ENCODE measurements around the gene RNF126. TPM values are rescaled to one million over a fixed set of nuclear protein-coding genes. Genes with fewer than 3 reads are reported as not detected.

RNF126 gene
- total RNA-seq, 2 donors from 2014 or later, result 23.3 to 45.8 TPM

DNA sequence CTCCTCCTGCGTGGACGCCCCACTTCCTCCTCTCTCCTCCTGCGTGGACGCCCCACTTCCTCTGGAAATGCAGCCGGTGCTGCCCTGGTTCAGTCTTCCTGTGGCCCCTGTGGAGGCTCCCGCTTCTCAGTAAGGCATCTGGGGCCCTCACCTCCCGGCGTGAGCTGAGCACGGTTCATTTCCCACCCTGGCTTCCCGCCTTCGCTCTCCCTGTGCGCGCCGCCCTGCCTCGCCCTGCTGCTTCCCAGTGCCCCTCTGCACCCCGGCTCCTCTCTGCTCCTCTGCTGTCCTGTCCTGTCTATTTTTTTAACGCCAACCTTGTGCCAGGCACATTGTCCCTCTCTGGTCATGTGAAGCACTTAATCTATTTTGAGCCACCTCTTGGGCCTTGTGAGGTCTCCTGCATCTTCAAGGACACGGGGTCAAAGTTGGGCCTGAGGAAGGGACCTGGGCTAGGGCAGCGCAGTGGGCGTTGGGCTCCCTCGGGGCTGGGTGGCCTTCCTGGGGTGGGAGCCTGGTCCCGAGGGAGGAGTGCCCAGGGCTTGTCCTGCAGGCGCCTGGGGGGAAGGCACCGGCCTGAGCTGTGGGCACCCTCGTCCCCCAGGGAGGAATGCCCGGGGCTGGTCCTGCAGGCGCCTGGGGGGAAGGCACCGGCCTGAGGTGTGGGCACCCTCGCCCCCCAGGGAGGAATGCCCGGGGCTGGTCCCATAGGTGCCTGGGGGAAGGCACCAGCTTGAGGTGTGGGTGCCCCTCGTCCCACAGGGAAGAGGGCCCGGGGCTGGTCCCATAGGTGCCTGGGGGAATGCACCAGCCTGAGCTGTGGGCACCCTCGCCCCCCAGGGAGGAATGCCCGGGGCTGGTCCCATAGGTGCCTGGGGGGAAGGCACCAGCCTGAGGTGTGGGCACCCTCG, 60.4 kb downstream of the RNF126 start:
- intact Hi-C loops (cut with DNase I), result no loop called here
- WGBS, 2 donors, result 75 to 79% methylated on average over 29 to 34 of the region's 35 CpGs
- Histone ChIP-seq H3K27ac (no peak overlapping the region), H3K9me3 (no peaks in the 10 kb centered on the region), H3K36me3 (replicated peaks in 1 of 2; ENCODE audit: insufficient read depth in 1 of 2, low read depth in 2 of 2) (no peaks in the 10 kb centered on the region), H3K4me1 (no peaks in the 10 kb centered on the region), H3K4me3 (no peak overlapping the region), H3K27me3 (no peaks in the 10 kb centered on the region)
- TF ChIP-seq, protein P1, sequence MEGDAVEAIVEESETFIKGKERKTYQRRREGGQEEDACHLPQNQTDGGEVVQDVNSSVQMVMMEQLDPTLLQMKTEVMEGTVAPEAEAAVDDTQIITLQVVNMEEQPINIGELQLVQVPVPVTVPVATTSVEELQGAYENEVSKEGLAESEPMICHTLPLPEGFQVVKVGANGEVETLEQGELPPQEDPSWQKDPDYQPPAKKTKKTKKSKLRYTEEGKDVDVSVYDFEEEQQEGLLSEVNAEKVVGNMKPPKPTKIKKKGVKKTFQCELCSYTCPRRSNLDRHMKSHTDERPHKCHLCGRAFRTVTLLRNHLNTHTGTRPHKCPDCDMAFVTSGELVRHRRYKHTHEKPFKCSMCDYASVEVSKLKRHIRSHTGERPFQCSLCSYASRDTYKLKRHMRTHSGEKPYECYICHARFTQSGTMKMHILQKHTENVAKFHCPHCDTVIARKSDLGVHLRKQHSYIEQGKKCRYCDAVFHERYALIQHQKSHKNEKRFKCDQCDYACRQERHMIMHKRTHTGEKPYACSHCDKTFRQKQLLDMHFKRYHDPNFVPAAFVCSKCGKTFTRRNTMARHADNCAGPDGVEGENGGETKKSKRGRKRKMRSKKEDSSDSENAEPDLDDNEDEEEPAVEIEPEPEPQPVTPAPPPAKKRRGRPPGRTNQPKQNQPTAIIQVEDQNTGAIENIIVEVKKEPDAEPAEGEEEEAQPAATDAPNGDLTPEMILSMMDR (IDR thresholded peaks at IDR 0.05), result no peak
- TF ChIP-seq POLR2A (IDR thresholded peaks at IDR 0.05), result no peak
- ATAC-seq (no peak), DNase-seq (no peak)

DNA sequence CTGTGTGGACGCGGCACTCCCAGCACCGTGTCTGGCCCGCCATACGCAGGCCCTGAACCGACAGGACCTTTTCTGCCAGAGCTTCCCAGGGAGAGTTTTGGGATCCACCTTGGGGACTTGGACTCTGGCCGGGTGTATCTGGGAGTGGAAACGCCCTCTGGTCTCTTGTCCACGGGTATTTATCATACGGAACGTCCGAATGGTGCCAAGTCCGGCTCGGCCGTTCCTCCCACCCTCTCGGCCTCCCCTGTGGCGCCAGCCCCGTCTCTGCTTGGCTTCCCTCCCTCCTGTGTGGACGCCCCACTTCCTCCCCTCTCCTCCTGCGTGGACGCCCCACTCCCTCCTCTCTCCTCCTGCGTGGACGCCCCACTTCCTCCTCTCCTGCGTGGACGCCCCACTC, 61.2 kb downstream of the RNF126 start:
- H3K4me1 ChIP-seq, result no peaks in the 10 kb centered on the region
- H3K27me3 ChIP-seq, result no peaks in the 10 kb centered on the region
- no peak for DNase-seq
- intact Hi-C loops (cut with DNase I), result no loop called here
- no peak for ATAC-seq
- H3K4me3 ChIP-seq, result no peak overlapping the region
- TF ChIP-seq, protein P1 (IDR thresholded peaks at IDR 0.05), result no peak
- TF ChIP-seq POLR2A (IDR thresholded peaks at IDR 0.05), result no peak
- H3K9me3 ChIP-seq, result no peaks in the 10 kb centered on the region
- no peak overlapping the region for H3K27ac ChIP-seq
- no peaks in the 10 kb centered on the region for H3K36me3 ChIP-seq (replicated peaks in 1 of 2; ENCODE audit: insufficient read depth in 1 of 2, low read depth in 2 of 2)
- 74 to 77% methylated on average over 24 to 25 of the region's 25 CpGs for WGBS, 2 donors

- 85 to 86% methylated on average over 28 of the region's 28 CpGs for WGBS, 2 donors
- Histone ChIP-seq H3K27me3 (no peaks in the 10 kb centered on the region), H3K27ac (no peak overlapping the region), H3K4me1 (no peaks in the 10 kb centered on the region), H3K4me3 (no peak overlapping the region), H3K36me3 (replicated peaks in 1 of 2; ENCODE audit: insufficient read depth in 1 of 2, low read depth in 2 of 2) (no peaks in the 10 kb centered on the region), H3K9me3 (no peaks in the 10 kb centered on the region)
- intact Hi-C loops (cut with DNase I), result no loop called here
- DNase-seq (no peak), ATAC-seq (no peak)
- TF ChIP-seq, protein P1 (IDR thresholded peaks at IDR 0.05), result no peak
- no peak for TF ChIP-seq POLR2A (IDR thresholded peaks at IDR 0.05)
Measured at GRCh38 chr19:601310-601709, 61.7 kb downstream of the RNF126 start.

Other genes starting within 250 kb of the RNF126 start
- 100 to 1,000 TPM; 119 to 137 TPM for gene SHC2, start 202.2 kb downstream of the RNF126 start, total RNA-seq
- 1 to 10 TPM in 1 of 2 donors, not detected in 1; 3.6 TPM for gene MADCAM1, start 166.7 kb downstream of the RNF126 start, total RNA-seq
- 10 to 100 TPM; 34.5 to 62.0 TPM for gene TPGS1, start 155.7 kb downstream of the RNF126 start, total RNA-seq
- gene CDC34, start 131.5 kb downstream of the RNF126 start, total RNA-seq, result 100 to 1,000 TPM in 1 of 2 donors, 10 to 100 TPM in 1; 77.0 to 101 TPM
- gene GZMM, start 119.2 kb downstream of the RNF126 start, total RNA-seq, result 1 to 10 TPM in 1 of 2 donors, not detected in 1; 5.3 TPM
- gene BSG, start 90.6 kb downstream of the RNF126 start, total RNA-seq, result 100 to 1,000 TPM; 176 to 264 TPM
- under 1 TPM in 1 of 2 donors, not detected in 1; 0.26 TPM for gene HCN2, start 73.3 kb downstream of the RNF126 start, total RNA-seq
- gene POLRMT, start 29.7 kb downstream of the RNF126 start, total RNA-seq, result 10 to 100 TPM; 25.4 to 46.1 TPM
- gene FGF22, start 23.3 kb downstream of the RNF126 start, total RNA-seq, result not detected
- gene FSTL3, start 13.2 kb upstream of the RNF126 start, total RNA-seq, result 100 to 1,000 TPM in 1 of 2 donors, 10 to 100 TPM in 1; 72.4 to 236 TPM
- not detected for gene PRSS57, start 32.2 kb upstream of the RNF126 start, total RNA-seq
- 10 to 100 TPM; 14.8 to 32.6 TPM for gene PALM, start 45.7 kb upstream of the RNF126 start, total RNA-seq
- gene MISP, start 87.9 kb upstream of the RNF126 start, total RNA-seq, result 1 to 10 TPM in 1 of 2 donors, under 1 TPM in 1; 0.99 to 3.4 TPM
- 100 to 1,000 TPM in 1 of 2 donors, 10 to 100 TPM in 1; 78.9 to 100 TPM for gene PTBP1, start 134.2 kb upstream of the RNF126 start, total RNA-seq
- not detected for gene PLPPR3, start 158.7 kb upstream of the RNF126 start, total RNA-seq
- under 1 TPM in 1 of 2 donors, not detected in 1; 0.26 TPM for gene AZU1, start 164.6 kb upstream of the RNF126 start, total RNA-seq
- gene PRTN3, start 177.8 kb upstream of the RNF126 start, total RNA-seq, result under 1 TPM in 1 of 2 donors, not detected in 1; 0.99 TPM
- gene ELANE, start 189.1 kb upstream of the RNF126 start, total RNA-seq, result not detected
- gene CFD, start 196.4 kb upstream of the RNF126 start, total RNA-seq, result 100 to 1,000 TPM; 134 to 825 TPM
- gene MED16, start 230.0 kb upstream of the RNF126 start, total RNA-seq, result 10 to 100 TPM; 35.0 to 49.8 TPM
- not detected for gene RNU6-9, start 230.3 kb upstream of the RNF126 start, total RNA-seq

Measured in body of pancreas (tissue), 4 donors.